Epidermal melanocyte (primary cell): ENCODE data around the gene MAPK6.
"Not testable (repeated sequence)": the region's sequence is repeated elsewhere in the genome, so short reads cannot be mapped to it uniquely, and the experiment has no call there.

Experiments
- DNase-seq: peaks from one replicate; pipeline ENCODE4 v3.0.0; 2011; ENCODE audit warnings: low spot score; ENCODE audit not compliant: insufficient read length

The MAPK6 gene

DNA sequence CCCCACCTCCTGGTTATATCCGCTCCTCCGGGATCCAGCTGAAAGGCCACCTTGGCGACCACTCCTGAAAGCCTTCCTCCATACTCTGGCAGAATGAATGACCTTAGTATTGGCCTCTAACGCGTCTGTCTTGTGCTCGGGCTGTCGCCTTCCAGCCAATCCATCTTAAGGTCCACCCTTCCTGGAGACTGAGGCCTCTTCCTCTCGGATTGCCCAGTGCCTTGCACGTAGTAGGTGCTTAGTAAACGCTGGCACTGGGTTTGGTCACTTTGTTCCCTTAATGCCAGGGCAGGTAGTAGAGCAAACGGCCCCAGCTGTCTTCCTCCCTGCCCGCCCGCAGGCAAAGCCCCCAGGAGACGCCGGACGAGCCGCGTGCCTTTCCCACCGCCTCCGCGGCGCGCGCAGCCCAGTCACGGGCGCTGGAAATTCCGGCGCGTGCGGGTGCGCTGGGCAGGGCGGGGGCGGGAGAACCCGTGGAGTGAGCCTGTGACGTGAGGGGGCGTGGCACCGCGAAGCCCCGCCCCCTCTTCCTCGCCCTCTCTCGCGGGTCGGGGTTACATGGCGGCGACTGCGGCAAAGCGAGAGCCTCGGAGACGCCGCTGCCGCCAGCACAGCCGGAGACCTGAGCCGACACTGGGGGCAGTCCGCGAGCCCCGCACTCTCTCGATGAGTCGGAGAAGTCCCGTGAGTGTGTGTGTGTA lies at the start of gene MAPK6:
TSS of gene MAPK6 (plus strand) at position 527 of the 701 bp plus-strand sequence. CDS start 27,242 bp downstream, outside the sequence.
- peak; percentile 98 for DNase-seq

DNA sequence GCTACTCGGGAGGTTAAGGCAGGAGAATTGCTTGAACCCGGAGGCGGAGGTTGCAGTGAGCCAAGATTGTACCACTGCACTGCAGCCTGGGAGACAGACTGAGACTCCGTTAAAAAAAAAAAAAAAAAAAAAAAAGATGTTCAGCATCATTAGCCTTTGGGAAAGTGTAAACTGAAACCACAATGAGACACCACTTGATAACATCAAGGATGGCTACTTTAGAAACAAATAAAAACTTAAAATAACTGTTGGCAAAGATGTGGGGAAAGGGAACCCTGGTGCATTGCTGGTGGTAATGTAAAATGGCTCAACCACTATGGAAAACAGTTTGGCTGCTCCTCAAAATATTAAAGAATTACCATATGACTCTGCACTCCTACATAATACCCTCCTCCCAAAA lies 49.3 kb upstream of the MAPK6 start:
- no peak for DNase-seq

DNA sequence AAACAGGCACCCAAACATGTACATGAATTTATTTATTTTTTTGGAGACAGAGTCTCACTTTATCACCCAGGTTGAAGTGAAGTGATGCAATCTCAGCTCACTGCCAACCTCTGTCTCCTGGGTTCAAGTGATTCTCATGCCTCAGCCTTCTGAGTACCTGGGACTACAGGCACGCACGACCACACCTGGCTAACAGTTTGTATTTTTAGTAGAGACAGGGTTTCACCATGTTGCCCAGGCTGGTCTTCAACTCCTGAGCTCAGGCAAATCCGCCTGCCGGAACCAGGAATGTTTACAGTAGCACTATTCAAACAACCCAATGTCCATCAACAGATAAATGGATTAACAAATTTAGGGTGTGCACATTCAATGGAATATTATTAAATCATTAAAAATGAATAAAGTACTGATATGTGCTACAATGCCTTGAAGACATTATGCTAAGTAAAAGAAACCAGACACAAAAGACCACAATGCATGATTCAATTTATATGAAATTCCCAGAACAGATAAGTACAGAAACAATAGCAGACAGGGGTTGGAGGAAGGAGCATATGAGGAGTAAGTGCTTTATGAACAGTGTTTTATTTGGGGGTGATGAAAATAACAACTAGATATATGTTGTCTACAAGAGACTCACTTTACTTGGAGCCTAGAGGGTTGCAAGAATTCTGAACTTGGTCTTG lies 48.7 kb upstream of the MAPK6 start:
- DNase-seq, result no peak

DNA sequence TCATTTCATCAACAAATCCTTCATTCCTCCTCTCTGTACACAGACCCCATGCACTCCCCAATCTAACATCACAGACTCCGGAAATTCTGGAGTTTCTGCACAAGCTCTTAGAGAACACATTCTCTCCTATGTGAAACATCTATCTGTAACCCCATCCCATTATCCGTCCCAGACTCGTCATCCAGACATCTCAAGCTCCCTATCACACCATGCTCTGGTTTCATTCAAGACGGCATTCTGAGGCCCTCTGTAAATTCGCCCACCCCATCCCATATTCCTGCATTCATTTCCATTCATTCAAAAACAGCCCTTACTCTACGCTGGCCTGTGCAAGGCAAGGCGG lies 48.0 kb upstream of the MAPK6 start:
- no peak for DNase-seq

DNA sequence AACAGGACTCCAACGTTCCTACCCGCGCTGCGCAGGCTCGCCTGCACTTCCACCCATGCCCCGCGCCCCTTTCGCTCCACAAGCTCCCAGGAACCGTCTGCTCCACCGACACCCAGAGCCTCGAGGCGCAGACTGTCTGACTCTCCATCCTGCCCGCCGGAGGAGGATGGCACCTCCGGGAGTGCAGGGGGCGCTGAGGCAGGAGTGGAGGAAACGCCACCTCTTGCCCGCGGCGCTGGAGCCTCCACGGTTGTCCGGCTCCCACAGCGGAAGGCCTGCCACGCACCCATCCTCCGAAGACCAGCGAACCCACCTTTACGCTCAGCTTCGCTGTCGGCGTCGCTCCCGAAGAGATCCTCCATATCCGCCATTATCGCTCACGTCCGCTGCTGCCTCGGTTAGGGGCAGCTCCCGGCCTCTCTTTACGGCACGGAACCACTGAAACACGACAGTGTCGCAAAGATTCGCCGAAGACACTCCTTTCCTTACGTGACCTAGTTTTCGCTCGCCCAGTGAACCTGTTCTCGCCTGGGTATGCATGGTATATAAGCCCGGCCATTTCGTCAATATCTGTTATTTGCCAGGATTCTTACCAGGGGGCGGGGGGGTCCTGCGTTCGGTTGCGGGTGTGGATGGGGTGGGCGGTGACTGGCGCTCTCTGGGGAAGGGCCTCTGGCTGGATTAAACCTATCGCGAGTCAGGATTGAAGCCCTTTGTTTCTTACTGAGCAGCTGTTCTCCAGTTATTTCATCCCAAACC lies 47.5 kb upstream of the MAPK6 start, which contains the start of gene LEO1:
TSS of gene LEO1 (minus strand) at position 404 of the 759 bp plus-strand sequence. CDS start at position 371, 33 bp downstream.
- DNase-seq, result peak; percentile 94

DNA sequence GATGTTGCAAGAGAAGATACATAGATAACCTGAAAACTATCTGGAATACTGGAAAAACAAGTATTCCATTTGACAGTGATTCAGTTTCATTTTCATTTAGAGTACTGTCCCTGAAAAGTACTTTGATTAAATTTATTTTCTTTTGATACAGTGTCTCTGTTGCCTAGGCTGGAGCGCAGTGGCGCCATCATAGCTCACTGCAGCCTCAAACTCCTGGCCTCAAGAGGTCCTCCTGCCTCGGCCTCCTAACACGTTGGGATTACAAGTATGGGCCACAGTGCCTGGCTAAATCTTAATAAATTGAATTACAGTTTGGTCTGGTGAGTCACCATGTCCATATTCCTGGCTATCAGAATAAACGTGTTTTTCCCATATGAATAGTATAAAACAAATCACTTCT lies 45.8 kb upstream of the MAPK6 start:
- no peak for DNase-seq

DNA sequence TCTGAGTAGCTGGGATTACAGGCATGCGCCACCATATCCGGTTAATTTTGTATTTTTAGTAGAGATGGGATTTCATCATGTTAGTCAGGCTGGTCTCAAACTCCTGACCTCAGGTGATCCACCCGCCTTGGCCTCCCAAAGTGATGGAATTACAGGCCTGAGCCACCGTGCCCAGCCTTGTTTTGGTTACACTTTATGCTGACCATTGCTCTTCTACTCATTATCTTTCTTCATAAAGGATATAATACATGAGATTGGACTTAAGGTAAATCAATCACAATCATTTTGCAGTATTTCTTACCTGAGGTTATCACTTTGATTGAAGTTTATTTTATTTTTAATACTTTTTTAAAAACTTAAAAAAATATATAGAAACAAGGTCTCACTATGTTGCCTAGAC lies 45.2 kb upstream of the MAPK6 start:
- no peak for DNase-seq

DNA sequence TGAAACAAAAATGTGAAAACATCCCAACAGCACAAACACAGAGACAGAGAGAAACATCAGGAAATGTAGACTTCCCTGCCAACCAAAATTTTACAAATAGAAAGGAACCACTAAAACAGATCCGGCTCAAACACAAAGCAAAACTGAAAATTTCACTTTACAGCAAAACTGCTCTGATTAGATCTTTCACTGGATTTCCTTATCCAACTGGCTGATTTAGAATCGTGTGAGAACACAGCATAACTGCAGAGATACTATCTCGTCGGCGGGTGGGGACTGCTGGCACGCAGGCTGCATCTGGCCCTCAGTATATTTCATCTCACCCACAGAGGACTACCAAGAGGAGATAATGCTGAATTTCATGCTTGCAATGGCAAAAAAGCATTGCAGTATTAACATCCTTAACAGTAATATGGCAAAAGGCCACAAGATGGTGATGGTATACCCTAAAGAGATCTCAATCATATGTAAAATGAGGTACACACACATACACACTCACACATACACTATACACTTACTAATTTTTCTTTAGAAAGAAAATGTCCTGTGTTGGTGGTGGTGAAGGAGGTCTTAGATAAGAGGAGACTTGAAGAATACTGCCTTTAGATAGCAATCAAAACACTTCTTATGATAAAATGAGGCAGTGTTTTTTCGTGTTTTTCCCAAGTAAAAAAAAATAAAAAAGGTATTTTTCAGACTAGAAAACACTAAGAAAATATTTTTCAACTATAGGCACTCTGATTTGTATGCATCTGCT lies 36.8 kb upstream of the MAPK6 start:
- DNase-seq, result peak; percentile 71

DNA sequence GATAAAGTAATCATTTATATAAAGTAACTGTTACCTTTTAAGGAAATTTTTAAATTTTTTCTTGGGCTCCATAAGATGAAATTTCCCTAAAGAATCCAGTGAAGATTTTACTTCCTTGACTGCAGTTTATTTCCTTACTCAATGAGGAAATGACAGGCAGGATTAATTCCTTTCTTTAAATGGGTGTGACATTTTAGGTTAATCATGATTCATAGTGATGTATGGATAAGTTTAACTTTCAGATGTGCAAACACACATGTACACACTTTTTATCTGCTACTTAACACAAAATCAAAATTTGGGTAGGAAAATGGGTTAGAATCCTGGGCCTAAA lies 36.3 kb upstream of the MAPK6 start:
- no peak for DNase-seq

DNA sequence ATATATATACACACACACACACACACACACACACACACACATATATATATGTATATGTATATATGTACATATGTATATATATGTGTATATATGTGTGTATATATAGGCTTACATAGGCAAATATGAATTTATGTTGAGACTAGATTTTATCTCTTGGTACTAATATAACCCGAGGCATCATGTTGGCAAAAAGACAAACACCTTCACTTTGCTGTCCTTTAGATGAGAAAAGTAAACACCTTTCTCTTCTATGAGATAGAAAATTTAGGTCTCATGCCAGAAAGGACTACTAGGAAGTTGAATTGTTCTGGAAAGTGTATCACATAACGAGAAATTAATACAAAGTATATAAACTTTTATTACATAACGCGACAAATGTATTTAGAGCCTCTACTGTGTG lies 27.9 kb upstream of the MAPK6 start:
- DNase-seq, result no peak

DNA sequence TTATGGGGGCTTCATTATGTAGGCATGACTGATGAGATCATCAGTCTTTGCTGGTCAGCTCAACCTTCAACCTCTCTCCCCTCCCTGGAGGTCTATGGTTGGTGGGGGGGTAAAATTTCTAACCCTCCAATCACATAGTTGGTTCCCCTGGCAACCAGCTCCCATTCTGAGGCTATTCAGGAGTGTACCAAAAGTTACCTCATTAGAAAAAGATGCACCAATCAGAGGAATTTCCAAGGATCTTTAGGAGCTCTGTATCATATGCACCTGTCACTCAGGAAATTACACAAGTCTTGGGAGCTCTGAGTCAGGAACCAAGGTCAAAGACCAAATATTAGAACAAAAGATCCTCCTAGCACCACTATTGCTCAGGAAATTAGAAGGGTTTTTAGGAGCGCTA lies 26.1 kb upstream of the MAPK6 start:
- no peak for DNase-seq

DNA sequence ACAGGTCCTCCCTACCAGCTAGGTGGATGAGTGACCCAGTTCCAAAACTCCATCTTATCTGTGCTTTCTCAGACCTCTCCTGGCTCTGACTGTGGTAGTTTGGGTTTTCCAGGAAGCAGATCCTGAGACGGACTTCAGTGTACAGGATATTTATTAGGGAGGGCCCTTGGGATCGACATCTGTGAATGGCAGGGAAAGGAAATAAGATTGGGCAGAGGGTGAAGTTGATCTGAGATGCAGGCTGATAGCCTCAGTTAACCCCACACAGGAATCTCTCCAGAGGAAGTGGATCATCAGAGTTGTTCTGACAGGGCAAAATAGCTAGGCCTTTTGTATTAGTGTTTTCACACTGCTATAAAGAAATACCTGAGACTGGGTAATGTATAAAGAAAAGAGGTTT lies 16.7 kb upstream of the MAPK6 start:
- DNase-seq, result no peak

DNA sequence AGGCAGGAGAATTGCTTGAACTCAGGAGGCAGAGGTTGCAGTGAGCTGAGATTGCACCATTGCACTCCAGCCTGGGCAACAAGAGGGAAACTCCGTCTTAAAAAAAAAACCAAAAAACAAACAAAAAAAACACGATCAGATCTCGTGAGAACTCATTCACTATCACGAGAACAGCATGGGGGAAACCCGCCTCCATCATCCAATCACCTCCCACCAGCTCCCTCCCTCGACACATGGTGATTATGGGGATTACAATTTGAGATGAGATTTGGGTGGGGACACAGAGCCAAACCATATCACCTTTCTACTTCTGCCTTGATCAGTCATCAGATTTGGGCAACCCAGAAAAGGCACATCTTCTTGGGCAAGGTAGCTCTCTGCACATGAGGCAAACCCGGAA lies 15.9 kb upstream of the MAPK6 start:
- not testable (repeated sequence) for DNase-seq

DNA sequence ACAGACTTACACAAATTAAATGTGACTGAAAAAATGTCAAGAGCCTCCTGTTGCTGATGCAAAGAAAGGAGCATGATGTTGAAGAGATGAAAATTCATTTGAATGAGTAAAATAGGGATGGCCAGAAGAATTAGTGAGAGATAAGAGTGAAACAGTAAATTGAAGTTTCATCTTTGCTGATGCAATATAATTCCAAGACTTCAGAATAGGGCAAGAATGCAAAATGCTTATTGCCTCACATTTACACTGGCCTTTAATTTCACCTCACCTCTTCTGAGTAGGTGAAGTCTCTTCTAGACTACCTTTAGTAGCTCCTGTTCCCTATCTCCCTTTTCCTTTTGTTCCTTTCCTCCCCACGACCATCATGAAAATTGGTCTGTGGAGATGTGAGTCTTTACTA lies 15.3 kb upstream of the MAPK6 start:
- no peak for DNase-seq

DNA sequence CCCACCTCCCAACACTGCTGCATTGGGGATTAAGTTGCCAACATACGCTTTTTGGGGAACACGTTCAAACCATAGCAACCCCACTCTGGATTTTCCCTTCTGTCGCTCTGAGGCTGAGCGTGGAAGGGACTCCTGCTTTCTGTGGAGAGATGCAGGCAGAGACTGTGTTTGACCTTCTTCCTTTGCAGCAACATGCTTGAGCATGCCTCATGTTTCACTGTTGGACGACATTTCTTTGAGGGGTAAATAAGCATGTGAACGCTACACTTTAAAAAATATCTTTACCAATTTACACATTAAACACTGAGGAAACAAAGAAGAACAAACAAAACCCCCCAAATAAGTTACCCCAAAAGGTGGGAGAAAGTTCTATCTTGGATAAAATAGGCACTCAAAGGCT lies 14.2 kb upstream of the MAPK6 start:
- DNase-seq, result no peak

DNA sequence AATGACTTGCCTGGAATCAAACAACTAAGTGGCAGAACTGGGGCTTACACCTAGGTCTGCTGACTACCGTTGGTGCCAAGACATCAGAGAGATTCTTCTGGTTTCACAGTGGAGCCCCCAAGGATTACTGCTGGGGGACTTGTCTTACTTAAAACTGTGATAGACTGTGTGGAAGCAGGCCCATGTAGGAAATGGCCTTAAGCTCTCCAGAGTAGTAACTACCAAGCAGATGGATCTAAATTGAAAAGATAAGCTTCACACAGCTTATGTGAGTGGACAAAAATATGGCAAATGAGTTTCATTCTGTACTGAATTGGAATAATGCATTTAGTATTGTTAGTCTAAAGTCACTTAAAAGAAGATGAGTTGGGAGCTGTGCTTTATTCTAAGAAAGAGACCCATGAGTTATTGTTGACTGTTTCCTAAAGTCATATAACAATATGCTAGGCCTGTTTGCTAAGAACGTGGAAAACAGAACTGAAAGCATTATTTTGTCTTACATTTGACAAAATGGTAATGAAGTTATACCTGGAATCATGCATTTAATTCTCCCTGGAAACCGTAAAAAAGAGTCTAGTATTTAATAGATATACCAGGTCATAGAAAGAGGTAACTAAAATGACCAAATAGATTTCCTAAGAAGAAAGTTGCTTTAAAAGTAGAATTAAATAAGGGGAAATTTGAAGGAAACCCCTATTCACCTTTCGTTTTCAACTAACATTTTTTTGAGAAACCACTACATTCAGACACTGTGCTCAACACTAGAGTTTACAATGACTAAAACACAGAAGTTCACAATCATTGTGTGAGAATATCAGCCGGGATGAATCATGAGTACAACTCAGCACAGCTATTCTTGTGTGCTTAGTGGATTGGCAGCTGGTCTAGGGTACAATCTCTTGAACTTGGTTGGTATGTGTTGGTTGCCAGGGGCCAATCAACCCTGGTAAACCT lies 13.0 kb upstream of the MAPK6 start:
- no peak for DNase-seq

DNA sequence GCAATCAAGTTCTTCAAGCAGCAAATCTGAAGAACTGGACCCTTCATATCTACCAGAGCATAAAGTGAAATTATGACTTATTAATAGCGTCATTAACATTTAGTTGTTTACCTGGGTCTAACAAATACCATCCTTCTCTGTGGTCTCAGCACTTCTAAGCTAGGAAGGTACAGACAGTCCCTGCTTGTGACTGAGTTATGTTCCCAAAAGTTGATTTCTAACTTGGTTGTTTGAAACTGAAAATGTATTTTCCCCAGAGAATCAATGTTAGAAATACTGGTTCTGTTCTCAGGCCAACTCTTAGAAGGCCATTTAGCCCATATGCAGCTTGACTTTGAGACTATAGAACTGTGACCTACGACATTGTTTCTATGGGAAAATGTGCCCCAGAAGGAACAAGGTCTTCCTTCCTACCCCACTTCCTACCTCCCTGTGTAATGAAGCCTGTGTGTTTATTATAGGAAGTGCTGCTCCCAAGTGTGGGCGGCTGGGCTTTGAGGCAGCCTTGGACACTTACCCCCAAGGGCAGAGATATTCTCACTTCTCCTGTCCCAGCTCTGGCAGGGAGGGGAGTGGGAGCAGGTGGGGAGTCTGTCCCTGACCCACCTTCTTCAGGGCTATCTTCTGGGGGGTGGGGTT lies 12.2 kb upstream of the MAPK6 start:
- no peak for DNase-seq

DNA sequence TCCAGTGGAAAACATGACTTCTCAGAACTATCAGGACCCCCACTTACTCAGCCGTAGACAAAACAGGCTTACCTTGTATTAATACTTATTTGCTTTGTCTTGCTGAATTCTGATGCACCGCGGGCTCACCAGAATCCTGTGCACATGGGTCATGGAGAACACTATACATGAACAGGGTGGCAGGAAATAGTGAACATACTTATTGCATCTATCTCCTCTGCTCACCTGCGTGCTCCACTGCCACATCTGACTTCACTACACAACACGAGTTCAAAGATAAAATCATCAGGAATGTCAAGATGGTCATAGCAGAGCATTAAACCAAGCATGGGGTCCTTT lies 10.7 kb upstream of the MAPK6 start:
- DNase-seq, result no peak

DNA sequence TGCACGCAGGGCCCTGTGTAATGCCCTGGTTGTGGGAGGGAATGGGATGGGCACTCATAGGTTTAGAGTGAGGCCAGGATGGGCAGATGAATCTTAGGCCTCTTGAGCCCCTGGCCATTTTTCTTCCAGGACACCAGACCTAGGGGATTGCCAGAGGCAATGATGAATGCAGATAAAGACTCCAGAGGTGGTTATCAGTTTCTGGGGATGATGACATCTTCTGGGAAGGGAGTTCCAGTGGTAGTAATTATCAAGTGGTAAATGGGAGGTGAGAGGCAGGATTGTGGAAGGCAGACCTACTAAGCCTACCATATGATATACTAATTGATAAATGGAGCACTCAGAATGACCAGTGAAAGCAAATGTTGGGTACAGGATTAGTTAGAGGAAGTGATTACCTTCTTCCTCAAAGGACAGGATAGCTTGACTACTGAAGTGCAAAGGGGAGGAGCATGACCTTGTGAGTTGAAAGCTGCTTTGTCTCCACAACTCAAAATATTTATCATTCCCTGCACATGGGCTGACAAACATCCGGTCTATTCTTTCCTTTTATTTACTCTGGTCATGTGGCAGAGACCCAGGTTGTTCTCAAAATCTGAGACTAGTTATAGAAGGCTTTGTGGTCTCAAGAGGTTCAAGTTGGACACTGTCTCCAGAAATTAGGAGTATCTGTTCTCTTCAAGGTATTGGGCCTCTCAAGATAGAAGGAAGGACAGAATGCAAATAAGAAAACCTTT lies 10.2 kb upstream of the MAPK6 start:
- DNase-seq, result no peak
